ENCODE data around the gene LSR.

DNA sequence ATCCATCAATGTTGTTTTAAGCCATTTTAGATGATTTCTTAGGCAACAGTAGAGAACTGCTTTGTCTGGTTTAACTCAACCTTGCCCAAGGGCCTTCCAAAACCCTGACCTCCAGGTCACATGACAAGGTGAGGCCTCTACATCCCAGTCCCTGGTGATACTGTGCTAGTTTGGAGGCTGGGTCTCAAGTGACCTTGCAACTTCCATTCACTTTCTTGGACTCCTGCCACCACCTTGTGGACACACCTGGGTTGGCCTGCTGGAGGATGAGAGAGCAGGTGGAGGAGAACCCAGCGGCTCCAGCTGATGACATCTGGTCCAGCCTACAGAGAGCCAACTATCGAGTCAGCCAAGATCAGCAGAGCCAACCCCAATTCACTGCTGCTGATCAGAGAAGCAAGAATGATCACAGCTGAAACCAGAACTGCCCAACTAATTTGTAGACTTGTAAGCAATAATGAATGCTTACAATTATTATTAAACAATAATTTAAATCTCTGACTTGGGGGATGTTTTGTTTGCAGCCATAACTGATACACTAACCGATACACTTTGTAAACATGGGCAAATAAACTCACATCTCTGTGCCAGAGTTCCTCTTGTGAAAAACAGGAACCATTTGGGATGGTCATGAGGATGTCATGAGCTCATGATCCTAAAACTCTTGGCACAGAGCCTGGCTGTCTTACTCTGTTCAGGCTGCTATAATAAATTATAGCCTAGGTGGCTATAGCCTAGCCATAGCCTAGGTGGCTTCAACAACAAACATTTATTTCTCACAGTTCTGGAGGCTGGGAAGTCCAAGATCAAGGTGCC is 31.8 kb upstream of the LSR start:
- TF ChIP-seq, protein P1, sequence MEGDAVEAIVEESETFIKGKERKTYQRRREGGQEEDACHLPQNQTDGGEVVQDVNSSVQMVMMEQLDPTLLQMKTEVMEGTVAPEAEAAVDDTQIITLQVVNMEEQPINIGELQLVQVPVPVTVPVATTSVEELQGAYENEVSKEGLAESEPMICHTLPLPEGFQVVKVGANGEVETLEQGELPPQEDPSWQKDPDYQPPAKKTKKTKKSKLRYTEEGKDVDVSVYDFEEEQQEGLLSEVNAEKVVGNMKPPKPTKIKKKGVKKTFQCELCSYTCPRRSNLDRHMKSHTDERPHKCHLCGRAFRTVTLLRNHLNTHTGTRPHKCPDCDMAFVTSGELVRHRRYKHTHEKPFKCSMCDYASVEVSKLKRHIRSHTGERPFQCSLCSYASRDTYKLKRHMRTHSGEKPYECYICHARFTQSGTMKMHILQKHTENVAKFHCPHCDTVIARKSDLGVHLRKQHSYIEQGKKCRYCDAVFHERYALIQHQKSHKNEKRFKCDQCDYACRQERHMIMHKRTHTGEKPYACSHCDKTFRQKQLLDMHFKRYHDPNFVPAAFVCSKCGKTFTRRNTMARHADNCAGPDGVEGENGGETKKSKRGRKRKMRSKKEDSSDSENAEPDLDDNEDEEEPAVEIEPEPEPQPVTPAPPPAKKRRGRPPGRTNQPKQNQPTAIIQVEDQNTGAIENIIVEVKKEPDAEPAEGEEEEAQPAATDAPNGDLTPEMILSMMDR (IDR thresholded peaks at IDR 0.05), result no peak
- no peak for TF ChIP-seq POLR2A (IDR thresholded peaks at IDR 0.05)
